Panc1 (cell line): Measurements from ENCODE around the gene RASGEF1C. TPM values are rescaled to one million over a fixed set of nuclear protein-coding genes. Genes with fewer than 3 reads are reported as not detected.

Experiments used
- ATAC-seq: fragments of 200-7000 bp; cut with Tn5 transposase; 2 replicates; pipeline ENCODE4 v1.9.1; 2020; ENCODE audit warnings: mild to moderate bottlenecking, moderate library complexity
- BruUV-seq: library from RNA; stranded (reverse); fragments of 400-500 nt; replicated peaks from 2 replicates; lab custom pipeline; 2021; lab: Mats Ljungman, UMichigan
- CTCF ChIA-PET: fragments of 300-600 bp; sonication (Branson Sonifier 250); formaldehyde crosslinking; loops from one replicate; lab custom pipeline; 2022; ENCODE audit warnings: antibody characterized with exemption; lab: Charles Lee
- POLR2A ChIA-PET: fragments of 300-600 bp; sonication (Branson Sonifier 250); formaldehyde crosslinking; loops from one replicate; lab custom pipeline; 2022; ENCODE audit warnings: antibody characterized with exemption; lab: Charles Lee
- DNase-seq: peaks from one replicate; pipeline ENCODE4 v3.0.0-alpha.2; 2010; ENCODE audit warnings: low read depth, low spot score
- H3K27ac ChIP-seq: 2 replicates; pipeline ENCODE4 v1.5.1; 2011; ENCODE audit warnings: mild to moderate bottlenecking, low read length, inconsistent platforms
- H3K27me3 ChIP-seq: fragments of 200-500 bp; sonication (Bioruptor generic); 2 replicates; pipeline ENCODE4 v1.6.0; 2014; ENCODE audit warnings: low read length, inconsistent platforms; ENCODE audit not compliant: control insufficient read depth, insufficient read depth
- H3K36me3 ChIP-seq: fragments of 200-500 bp; sonication (Bioruptor generic); 2 replicates; pipeline ENCODE4 v1.5.1; 2014; ENCODE audit warnings: inconsistent platforms, mild to moderate bottlenecking, low read length, moderate library complexity; ENCODE audit not compliant: control insufficient read depth, insufficient read depth
- H3K4me1 ChIP-seq: 2 replicates; pipeline ENCODE4 v1.5.1; 2011; ENCODE audit warnings: inconsistent platforms, mild to moderate bottlenecking, low read length, moderate library complexity; ENCODE audit not compliant: control insufficient read depth, insufficient read depth
- H3K4me3 ChIP-seq, 2 experiments: 2 replicates each; pipeline ENCODE4 v1.5.1; 2011 to 2012; ENCODE audit warnings: low read depth in 2 of 2, low read length in 2 of 2, mild to moderate bottlenecking in 2 of 2, inconsistent platforms in 1 of 2, moderate library complexity in 1 of 2
- H3K9me3 ChIP-seq: fragments of 200-500 bp; sonication (Bioruptor generic); 2 replicates; pipeline ENCODE4 v1.5.1; 2014; ENCODE audit warnings: low read depth, mild to moderate bottlenecking, inconsistent platforms, low read length, moderate library complexity; ENCODE audit not compliant: control insufficient read depth, insufficient read depth
- POLR2AphosphoS5 ChIP-seq: IDR thresholded peaks from 2 replicates; pipeline ENCODE4 v1.6.1; 2012; ENCODE audit warnings: mild to moderate bottlenecking, low read depth, low read length, moderate library complexity
- SIN3A ChIP-seq: IDR thresholded peaks from 2 replicates; pipeline ENCODE4 v1.6.1; 2012; ENCODE audit warnings: low read depth, mild to moderate bottlenecking, low read length, moderate library complexity, borderline replicate concordance; ENCODE audit not compliant: insufficient read depth
- TCF7L2 ChIP-seq: IDR thresholded peaks from 2 replicates; pipeline ENCODE4 v1.6.1; 2011; ENCODE audit warnings: mild to moderate bottlenecking, low read depth, low read length, inconsistent platforms
- in situ Hi-C: cut with HindIII; loops from 2 replicates; pipeline ENCODE4 v1.10.0; 2016; ENCODE audit warnings: low sequenced_read_pairs, low pct_unique_long_range_greater_than_20kb
- intact Hi-C: fragments of 100-400 bp; cut with micrococcal nuclease; formaldehyde crosslinking; loops from one replicate; pipeline ENCODE4 v1.10.0; 2022; ENCODE audit not compliant: unreplicated experiment
- total RNA-seq: library from RNA; stranded (reverse); gene quantifications from one replicate; pipeline ENCODE4 v1.2.1, GENCODE V29; 2021; ENCODE audit not compliant: unreplicated experiment
- TF ChIP-seq, protein P1 (sequence below), 2 experiments: IDR thresholded peaks; 2 replicates each; pipeline ENCODE4 v1.6.1; 2011 to 2012; ENCODE audit warnings: low read depth in 2 of 2, control low read depth in 1 of 2, low read length in 1 of 2, mild to moderate bottlenecking in 1 of 2, moderate library complexity in 1 of 2; ENCODE audit not compliant: insufficient read depth in 1 of 2
- TF ChIP-seq, protein P2 (sequence below): fragments of 450-650 bp; IDR thresholded peaks from 2 replicates; pipeline ENCODE4 v1.5.1; 2017; ENCODE audit warnings: mild to moderate bottlenecking

The RASGEF1C gene
- total RNA-seq, 1 experiment from 2014 or later, result 0.49 TPM

- H3K36me3 ChIP-seq, result no peaks in the 10 kb centered on the region
- ChIA-PET POLR2A (no interaction called here), CTCF (no interaction called here)
- no peak overlapping the region for H3K27ac ChIP-seq
- H3K4me1 ChIP-seq, result no peaks in the 10 kb centered on the region
- peaks cover 4% of the 10 kb centered on the region; the same call in 1 of the 2 replicates for H3K27me3 ChIP-seq
- no TSS peak for BruUV-seq
- intact Hi-C loops (no loop called here), in situ Hi-C loops (no loop called here)
- DNase-seq (no peak), ATAC-seq (no peak; the same call in 1 of the 2 replicates)
- no peak overlapping the region for H3K4me3 ChIP-seq
- TF ChIP-seq TCF7L2 (no peak), SIN3A (no peak), POLR2AphosphoS5 (no peak)
- TF ChIP-seq, protein P1, sequence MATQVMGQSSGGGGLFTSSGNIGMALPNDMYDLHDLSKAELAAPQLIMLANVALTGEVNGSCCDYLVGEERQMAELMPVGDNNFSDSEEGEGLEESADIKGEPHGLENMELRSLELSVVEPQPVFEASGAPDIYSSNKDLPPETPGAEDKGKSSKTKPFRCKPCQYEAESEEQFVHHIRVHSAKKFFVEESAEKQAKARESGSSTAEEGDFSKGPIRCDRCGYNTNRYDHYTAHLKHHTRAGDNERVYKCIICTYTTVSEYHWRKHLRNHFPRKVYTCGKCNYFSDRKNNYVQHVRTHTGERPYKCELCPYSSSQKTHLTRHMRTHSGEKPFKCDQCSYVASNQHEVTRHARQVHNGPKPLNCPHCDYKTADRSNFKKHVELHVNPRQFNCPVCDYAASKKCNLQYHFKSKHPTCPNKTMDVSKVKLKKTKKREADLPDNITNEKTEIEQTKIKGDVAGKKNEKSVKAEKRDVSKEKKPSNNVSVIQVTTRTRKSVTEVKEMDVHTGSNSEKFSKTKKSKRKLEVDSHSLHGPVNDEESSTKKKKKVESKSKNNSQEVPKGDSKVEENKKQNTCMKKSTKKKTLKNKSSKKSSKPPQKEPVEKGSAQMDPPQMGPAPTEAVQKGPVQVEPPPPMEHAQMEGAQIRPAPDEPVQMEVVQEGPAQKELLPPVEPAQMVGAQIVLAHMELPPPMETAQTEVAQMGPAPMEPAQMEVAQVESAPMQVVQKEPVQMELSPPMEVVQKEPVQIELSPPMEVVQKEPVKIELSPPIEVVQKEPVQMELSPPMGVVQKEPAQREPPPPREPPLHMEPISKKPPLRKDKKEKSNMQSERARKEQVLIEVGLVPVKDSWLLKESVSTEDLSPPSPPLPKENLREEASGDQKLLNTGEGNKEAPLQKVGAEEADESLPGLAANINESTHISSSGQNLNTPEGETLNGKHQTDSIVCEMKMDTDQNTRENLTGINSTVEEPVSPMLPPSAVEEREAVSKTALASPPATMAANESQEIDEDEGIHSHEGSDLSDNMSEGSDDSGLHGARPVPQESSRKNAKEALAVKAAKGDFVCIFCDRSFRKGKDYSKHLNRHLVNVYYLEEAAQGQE (IDR thresholded peaks at IDR 0.05; ENCODE audit: insufficient read depth in 1 of 2, low read depth in 2 of 2, low read length in 1 of 2), result no peak
- TF ChIP-seq, protein P2, sequence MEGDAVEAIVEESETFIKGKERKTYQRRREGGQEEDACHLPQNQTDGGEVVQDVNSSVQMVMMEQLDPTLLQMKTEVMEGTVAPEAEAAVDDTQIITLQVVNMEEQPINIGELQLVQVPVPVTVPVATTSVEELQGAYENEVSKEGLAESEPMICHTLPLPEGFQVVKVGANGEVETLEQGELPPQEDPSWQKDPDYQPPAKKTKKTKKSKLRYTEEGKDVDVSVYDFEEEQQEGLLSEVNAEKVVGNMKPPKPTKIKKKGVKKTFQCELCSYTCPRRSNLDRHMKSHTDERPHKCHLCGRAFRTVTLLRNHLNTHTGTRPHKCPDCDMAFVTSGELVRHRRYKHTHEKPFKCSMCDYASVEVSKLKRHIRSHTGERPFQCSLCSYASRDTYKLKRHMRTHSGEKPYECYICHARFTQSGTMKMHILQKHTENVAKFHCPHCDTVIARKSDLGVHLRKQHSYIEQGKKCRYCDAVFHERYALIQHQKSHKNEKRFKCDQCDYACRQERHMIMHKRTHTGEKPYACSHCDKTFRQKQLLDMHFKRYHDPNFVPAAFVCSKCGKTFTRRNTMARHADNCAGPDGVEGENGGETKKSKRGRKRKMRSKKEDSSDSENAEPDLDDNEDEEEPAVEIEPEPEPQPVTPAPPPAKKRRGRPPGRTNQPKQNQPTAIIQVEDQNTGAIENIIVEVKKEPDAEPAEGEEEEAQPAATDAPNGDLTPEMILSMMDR, result no peak; the same call in 1 of the 2 replicates
- H3K9me3 ChIP-seq, result no peaks in the 10 kb centered on the region
These were observed 46.7 kb downstream of the RASGEF1C start for GRCh38 chr5:180162304-180162661.

- no peaks in the 10 kb centered on the region for H3K36me3 ChIP-seq
- no peaks in the 10 kb centered on the region for H3K9me3 ChIP-seq
- intact Hi-C loops (no loop called here), in situ Hi-C loops (no loop called here)
- ChIA-PET CTCF (interaction anchor here (0.9 kb wide), 1 partner anchor 48 kb away, joined by 3 read pairs; no protein-coding TSS in a partner anchor), POLR2A (no interaction called here)
- no peaks in the 10 kb centered on the region for H3K4me1 ChIP-seq
- BruUV-seq, result no TSS peak
- H3K27ac ChIP-seq, result no peak overlapping the region
- peaks cover 4% of the 10 kb centered on the region; the same call in 1 of the 2 replicates for H3K27me3 ChIP-seq
- H3K4me3 ChIP-seq, result no peak overlapping the region
- no peak for TF ChIP-seq SIN3A
- TF ChIP-seq, protein P2, result peak; percentile 49; the same call in 1 of the 2 replicates
- peak; percentile 85 for ATAC-seq
- DNase-seq, result no peak
These were observed 47.3 kb downstream of the RASGEF1C start for GRCh38 chr5:180161420-180162303.
